ENCODE measurements around the gene GATAD2A. TPM values are rescaled to one million over a fixed set of nuclear protein-coding genes. Genes with fewer than 3 reads are reported as not detected.
A peak's percentile ranks its signal among the peaks of the same experiment; 100 is the strongest.

Gene GATAD2A
- total and polyA plus RNA-seq, 7 donors = 18.5 to 65.9 (median 43.4) TPM

DNA sequence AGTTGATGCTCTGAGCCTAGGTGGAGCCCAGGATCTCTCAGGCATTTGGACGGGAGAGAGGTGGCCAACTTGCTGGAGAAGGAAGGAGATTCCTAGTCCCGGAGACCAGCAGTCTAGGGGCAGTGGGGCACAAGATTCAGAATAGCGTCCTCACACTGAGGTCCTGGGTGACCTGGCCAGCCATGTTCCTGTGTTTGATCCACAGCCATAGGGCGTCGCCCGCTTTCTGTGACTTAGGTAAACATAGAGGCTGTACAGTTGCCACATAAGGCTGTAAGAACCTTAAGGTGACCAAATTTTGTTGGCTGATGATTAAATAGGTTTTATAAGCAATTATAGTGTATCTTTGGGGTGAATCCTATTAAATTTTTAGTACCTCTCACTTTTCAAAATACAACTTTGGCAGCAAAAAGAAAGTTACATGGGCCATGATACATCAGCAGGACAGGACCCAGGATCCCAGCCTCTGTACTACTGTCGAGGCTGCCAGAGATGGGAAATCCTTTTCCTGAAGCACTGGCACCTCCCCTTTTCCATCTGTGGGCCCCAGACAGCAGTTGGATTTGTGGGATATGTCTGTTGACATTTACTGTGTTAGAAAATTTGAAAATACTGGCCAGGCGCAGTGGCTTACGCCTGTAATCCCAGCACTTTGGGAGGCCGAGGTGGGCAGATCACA, 72.4 kb downstream of the GATAD2A start:
- Histone ChIP-seq H3K27ac (no peak overlapping the region), H3K4me1 (peaks cover 27% of the 10 kb centered on the region), H3K4me3 (no peak overlapping the region), H3K27me3 (ENCODE audit: insufficient read depth in 3 of 3, low read length in 2 of 3) (no peaks in the 10 kb centered on the region), H3K36me3 (ENCODE audit: insufficient read depth in 1 of 2, low read depth in 1 of 2) (no peaks in the 10 kb centered on the region), H3K9me3 (no peaks in the 10 kb centered on the region)
- peak in 1 of 2 donors; percentile 32 for DNase-seq
- no peak for ATAC-seq
- TF ChIP-seq, protein P1, sequence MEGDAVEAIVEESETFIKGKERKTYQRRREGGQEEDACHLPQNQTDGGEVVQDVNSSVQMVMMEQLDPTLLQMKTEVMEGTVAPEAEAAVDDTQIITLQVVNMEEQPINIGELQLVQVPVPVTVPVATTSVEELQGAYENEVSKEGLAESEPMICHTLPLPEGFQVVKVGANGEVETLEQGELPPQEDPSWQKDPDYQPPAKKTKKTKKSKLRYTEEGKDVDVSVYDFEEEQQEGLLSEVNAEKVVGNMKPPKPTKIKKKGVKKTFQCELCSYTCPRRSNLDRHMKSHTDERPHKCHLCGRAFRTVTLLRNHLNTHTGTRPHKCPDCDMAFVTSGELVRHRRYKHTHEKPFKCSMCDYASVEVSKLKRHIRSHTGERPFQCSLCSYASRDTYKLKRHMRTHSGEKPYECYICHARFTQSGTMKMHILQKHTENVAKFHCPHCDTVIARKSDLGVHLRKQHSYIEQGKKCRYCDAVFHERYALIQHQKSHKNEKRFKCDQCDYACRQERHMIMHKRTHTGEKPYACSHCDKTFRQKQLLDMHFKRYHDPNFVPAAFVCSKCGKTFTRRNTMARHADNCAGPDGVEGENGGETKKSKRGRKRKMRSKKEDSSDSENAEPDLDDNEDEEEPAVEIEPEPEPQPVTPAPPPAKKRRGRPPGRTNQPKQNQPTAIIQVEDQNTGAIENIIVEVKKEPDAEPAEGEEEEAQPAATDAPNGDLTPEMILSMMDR (IDR thresholded peaks at IDR 0.05) = no peak
- intact Hi-C loops (cut with DNase I) = loop anchor here in 1 of 2 donors (1.0 kb wide), 1 partner anchor 40 kb away; no protein-coding TSS in a partner anchor
- 90 to 92% (median 91%) methylated on average over 10 of the region's 10 CpGs for WGBS, 3 donors

- WGBS, 3 donors = 68 to 74% (median 73%) methylated on average over 5 of the region's 5 CpGs
- TF ChIP-seq, protein P1 (IDR thresholded peaks at IDR 0.05) = no peak
- Histone ChIP-seq H3K36me3 (ENCODE audit: insufficient read depth in 1 of 2, low read depth in 1 of 2) (no peaks in the 10 kb centered on the region), H3K27me3 (ENCODE audit: insufficient read depth in 3 of 3, low read length in 2 of 3) (no peaks in the 10 kb centered on the region), H3K4me3 (no peak overlapping the region), H3K9me3 (no peaks in the 10 kb centered on the region), H3K27ac (no peak overlapping the region), H3K4me1 (peaks cover 18% of the 10 kb centered on the region)
- no peak for ATAC-seq
- DNase-seq = no peak
- intact Hi-C loops (cut with DNase I) = no loop called here
Measured at GRCh38 chr19:19480688-19481087, 75.2 kb downstream of the GATAD2A start.

GRCh38 chr19:19482809-19483596, 77.5 kb downstream of the GATAD2A start:
- Histone ChIP-seq H3K27ac (no peak overlapping the region), H3K27me3 (ENCODE audit: insufficient read depth in 3 of 3, low read length in 2 of 3) (no peaks in the 10 kb centered on the region), H3K9me3 (no peaks in the 10 kb centered on the region), H3K4me3 (no peak overlapping the region), H3K36me3 (ENCODE audit: insufficient read depth in 1 of 2, low read depth in 1 of 2) (no peaks in the 10 kb centered on the region), H3K4me1 (peaks cover 21% of the 10 kb centered on the region)
- WGBS, 3 donors = 58 to 59% (median 58%) methylated on average over 19 of the region's 19 CpGs
- intact Hi-C loops (cut with DNase I) = no loop called here
- DNase-seq = peak in 1 of 2 donors; percentile 37
- TF ChIP-seq, protein P1 (IDR thresholded peaks at IDR 0.05) = no peak
- ATAC-seq = no peak

DNA sequence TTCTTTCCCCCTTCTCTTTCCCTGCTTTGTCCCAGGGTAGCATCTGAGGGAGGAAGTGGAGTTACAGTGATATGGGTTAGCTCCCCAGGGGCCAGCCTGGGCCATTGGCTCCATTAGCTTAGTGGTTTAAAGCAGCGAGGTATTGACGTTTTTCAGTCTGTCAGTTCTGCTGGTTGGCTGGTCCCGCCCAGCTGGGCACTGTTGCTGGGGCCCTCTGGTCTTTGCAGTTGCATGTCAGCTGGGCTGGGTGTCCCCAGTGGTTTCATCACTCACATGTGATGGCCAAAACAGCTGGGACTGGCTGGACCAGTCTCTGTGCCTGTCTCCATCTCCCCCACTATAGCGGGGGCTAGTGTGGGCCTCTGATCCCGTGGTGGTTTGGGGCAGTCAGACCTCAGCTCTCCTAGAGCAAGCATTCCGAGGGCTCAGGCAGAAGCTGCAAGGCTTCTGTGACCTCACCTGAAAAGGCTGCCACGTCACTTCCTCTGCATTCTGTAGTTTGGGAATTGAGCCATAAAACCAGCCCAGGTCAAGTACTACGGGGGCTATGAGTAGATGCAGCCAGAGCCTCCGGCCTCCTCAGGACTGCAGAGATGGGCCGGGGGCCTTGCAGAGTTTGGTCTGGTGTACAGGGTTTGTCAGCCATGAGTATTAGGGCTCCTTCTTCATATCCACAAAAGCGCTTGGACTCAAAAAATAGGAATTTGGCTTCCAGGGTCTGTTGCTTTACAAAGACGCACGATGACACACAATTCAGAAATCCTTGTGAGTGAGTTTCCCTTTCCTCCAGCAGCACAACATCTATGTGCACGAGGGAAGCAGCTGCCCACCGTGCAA, 79.9 kb downstream of the GATAD2A start:
- WGBS, 3 donors = 60 to 64% (median 63%) methylated on average over 15 of the region's 15 CpGs
- intact Hi-C loops (cut with DNase I) = loop anchor here in 1 of 2 donors (5.0 kb wide), 1 partner anchor 103 kb away; no protein-coding TSS in a partner anchor
- TF ChIP-seq, protein P1 (IDR thresholded peaks at IDR 0.05) = no peak
- peaks cover 44% of the 10 kb centered on the region for H3K4me1 ChIP-seq
- no peak for ATAC-seq
- H3K4me3 ChIP-seq = no peak overlapping the region
- H3K27me3 ChIP-seq (ENCODE audit: insufficient read depth in 3 of 3, low read length in 2 of 3) = no peaks in the 10 kb centered on the region
- DNase-seq = peak in 1 of 2 donors; percentile 64
- no peak overlapping the region for H3K27ac ChIP-seq
- no peaks in the 10 kb centered on the region for H3K36me3 ChIP-seq (ENCODE audit: insufficient read depth in 1 of 2, low read depth in 1 of 2)
- H3K9me3 ChIP-seq = no peaks in the 10 kb centered on the region

Data from psoas muscle (tissue), 8 donors.